ENCODE results near the gene PLCB1.

The PLCB1 gene

DNA sequence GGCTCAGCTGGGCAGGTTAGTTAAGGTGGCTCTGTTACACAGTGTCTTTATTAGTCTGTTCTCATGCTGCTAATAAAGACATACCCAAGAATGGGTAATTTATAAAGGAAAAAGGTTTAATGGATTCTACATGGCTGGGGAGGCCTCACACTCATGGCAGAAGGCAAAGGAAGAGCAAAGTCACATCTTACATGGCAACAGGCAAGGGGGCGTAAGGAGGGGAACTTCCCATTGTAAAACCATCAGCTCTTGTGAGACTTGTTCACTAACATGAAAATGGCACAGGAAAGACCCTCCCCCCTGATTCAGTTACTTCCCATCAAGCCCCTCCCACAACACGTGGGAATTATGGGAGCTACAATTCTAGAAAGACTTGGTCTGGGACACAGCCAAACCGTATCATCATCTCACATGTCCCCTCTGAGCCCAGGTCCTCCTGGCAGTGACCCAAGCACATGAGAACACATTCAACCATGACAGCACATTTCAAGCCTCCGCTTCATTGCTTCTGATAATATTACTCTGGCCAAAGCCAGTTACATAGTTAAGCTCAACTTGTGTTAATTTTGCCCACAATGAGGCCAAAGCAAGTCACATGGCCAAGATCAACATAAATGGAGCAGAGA is 383.9 kb downstream of the PLCB1 start:
- DNase-seq = no peak

DNA sequence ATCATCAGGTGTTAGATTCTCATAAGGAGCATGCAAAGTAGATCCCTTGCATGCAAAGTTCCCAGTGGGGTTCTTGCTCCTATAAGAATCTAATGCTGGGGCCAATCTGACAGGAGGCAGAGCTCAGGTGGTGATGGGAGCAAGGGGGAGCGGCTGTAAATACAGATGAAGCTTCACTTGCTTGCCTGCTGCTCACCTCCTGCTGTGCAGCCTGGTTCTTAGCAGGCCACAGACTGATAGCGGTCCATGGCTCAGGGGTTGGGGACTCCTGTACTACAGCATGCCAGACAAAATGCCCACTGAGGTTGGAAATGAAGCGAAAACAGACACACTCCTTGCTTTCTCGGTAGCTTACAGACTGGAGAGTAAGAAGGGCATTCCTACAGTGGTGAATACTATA is 386.8 kb downstream of the PLCB1 start:
- DNase-seq = no peak

DNA sequence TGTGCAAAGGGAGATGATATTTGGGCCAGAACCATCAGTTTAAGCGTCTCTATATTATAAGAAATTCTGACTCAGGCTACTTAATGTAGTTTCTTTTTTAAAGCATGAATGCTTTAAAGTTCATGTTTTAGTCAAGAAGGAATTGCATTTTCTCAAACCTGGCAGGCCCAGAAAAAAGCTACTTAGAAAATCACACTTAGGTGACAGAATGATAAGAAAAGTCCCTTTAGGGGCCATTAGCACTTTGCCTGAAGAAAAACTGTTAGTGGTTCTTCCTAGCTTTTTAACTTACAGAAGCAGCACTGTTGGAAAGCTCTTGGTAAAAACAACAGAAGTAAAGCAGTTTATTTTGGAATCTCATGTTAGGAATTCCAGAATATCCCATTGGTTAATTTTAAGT is 387.8 kb downstream of the PLCB1 start:
- no peak for DNase-seq

DNA sequence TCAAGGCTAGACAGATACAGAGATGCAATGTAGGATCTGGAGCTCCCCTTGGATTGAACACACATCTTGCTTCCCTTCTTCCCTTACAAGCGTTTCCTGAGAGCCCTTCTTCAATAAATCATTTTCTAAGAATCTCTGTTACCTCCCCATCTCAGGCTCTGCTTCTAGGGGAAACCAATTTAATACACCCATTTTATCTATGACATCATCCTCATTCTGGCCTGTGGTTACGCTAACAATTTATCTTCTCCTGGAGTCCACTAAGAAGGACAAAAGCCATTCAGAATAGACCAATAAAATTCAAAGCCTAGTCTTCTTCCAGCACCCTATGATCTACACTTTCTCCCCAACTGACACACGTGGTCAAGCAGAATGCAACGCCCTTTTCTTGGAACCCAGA is 390.1 kb downstream of the PLCB1 start:
- no peak for DNase-seq

DNA sequence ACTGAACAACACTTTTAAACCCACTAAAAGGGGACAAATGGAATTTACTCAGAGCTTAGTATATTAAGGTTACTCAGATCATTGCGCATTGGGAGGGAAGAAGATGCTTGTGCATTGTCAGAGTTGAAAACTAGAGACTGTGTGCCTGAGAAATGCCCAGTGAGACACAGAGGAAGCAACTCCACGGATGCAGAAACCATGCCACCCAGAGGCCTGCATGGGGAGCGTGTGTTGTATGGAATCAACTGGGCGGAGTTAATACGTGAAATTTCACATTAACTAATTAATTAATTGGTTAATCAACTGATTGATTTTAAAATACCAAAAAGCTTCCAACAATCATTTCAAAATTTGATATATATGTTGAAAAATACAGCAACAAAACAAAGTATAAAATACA is 391.6 kb downstream of the PLCB1 start:
- no peak for DNase-seq

DNA sequence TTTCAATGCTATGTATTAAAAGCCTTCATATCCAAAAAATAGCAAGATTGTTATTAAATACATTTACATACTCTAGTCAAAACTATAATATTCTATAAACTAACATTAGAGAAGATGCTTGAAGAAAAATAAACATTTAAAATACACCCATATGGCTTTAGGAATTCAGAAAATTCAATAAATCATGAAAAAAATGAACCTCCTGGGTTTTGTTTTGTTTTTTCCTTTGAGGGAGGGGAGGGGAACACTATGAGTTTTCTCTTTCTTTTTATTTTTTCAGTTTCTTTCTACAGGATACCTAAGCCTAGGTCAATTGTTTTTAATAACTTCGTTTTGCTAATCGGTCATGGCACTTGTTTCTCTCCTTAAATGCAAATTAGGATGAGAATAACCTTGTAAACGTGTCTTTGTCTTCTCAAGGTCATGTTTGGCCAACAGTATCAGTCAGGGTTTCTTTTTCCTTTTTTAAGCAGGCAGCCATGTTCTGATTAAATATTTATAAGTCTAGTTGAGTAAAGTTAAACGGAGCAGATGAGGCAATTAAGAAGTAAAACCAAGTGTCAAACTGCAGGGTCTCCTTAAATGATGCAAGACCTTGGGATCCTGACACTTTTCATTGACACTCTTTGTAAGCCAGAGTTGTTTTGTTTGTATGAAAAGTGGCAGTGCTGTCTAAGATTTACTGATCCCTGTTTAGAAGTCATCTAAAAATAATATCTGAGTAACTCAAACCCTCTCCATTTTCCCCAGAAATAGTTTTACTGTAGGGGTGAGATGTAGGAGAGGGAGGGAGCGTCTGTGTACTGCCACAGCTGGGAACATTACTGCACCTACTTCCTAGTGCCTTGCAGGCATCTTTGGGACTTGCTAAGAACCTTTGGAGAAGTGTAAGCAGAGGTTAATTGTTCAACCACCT is 392.3 kb downstream of the PLCB1 start:
- no peak for DNase-seq

DNA sequence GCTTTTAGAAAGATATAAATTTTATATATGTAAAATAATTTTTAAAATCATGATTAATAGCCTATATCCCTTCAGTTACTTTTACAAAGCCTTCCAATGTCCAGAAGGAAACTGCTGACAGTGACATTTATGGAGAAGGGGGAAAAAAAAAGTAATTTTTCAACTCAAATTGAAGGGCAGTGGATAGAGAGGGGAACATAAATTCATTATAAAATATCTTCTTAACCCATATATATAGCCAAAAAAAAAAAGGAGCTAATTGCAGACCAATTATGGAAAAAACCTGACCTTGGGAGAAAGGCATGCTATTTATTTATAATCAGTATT is 392.9 kb downstream of the PLCB1 start:
- no peak for DNase-seq

DNA sequence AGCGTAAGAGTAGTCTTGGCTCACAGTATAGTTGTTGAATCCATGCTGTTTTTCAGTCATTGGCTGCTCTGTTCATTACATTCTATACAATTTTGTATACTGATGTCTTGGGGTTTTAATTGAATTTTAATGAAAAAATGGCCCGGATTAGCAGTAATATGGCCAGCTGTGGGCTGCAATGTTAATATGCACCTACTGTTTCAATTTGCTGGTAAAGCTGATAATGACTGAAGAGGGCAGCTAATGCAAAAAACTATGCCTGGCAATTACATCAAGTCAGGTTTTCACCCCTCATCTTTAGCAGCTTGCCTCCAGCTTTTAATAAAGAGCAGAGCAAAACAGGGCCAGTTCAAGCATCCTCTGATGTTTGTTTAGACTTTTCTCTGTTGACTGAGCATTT is 394.5 kb downstream of the PLCB1 start:
- DNase-seq = no peak

DNA sequence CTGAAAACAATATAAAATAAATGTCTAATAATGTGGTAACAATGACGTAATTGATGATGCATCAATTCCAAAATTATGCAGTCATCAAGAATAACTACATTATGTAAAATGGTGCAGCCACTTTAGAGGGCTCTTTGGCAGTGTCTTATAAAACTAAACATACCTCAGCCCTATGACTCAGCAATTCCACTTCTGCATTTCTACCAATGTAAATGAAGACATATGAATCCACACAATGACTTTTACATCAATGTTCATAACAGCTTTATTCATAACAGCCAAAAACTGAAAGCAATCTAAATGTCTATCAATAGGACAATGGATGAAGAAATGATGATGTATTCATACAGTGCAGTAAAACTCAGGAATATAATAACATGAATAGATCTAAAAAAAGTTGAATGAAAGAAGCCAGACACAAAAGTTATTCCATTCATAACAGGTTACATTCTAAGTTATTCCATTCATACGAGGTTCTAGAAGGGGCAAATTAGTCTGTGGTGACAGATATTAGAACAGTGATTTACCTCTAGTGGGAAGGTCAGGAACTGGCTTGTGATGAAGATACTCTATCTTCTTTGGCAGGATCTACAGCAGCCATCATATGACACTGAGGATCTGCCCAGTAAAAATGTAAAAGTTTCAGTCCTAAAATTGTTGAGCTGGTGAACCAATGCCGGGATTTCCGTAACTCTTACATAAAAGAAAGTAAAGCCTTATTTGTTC is 396.1 kb downstream of the PLCB1 start:
- no peak for DNase-seq

DNA sequence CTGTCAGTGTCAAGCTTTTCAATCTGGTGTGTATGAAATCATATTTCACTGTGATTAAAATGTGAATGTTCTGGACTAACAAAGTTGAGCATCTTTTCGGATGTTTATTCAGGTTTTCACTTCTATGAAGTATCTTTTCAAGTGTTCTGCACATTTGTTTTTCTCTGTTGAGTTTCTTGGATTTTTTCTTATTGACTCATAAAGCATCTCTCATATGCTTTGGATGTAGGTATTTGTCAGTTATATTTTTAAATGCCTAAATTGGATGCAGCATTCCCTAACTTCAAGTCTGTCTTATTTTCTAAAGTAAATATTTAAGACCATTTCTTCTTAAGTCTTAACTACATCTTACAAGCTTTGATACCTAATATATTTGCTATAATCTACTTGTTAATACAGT is 398.0 kb downstream of the PLCB1 start:
- no peak for DNase-seq

DNA sequence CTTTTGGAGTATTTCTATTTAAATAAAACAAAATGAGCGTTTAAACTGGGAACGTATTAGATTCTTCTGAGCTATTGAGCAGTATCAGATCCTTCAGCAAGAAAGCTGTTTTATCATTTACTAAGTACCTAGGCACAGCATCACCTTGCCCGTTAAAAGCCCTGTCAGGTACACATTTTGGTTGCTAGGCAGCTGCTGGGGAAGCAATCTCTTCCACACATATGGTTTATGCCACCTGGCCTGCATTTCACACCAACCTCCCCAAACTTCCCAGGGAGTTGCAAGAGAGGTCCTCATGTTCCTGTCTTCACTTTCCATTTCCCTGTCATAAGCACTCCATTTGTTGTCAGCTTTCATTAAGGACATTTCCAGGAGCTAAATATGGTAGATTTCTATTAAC is 400.1 kb downstream of the PLCB1 start:
- DNase-seq = no peak

DNA sequence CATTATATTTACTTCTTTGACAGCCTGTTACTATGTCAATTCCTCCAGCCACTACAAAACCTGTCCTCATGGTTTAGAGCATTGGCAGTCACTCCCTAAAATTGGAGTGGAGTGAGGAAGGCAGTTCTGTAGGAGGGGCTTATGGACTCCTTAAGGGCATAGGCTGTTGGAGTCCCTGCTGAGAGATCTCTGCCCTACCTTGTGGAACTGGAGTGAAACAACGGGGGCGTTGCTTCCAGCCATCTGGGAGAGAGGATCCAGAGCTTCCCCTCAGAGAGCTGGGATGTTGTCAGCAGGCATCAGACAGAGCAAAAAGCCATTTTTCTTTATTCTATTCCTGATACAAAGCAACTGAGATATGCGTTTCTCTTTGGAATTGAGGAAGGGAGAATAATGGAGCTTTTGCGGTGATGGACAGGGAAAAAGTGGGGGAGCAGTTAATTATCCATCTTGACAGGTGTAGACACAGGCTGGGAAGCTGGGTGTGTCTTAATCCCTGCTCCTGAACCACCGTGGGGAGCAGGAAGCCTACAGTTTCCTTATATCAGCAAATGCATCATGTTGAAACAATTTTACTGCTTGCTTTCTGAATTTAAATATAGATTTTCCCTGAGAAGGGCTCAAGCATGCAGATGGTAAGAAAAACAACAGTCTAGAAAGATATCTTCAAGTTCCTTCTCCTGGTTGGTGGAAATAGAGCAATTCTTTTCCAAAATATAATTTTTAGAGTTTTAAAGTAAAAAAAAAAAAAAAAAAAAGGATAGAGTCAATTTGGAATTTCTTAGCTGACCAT is 402.5 kb downstream of the PLCB1 start:
- no peak for DNase-seq

DNA sequence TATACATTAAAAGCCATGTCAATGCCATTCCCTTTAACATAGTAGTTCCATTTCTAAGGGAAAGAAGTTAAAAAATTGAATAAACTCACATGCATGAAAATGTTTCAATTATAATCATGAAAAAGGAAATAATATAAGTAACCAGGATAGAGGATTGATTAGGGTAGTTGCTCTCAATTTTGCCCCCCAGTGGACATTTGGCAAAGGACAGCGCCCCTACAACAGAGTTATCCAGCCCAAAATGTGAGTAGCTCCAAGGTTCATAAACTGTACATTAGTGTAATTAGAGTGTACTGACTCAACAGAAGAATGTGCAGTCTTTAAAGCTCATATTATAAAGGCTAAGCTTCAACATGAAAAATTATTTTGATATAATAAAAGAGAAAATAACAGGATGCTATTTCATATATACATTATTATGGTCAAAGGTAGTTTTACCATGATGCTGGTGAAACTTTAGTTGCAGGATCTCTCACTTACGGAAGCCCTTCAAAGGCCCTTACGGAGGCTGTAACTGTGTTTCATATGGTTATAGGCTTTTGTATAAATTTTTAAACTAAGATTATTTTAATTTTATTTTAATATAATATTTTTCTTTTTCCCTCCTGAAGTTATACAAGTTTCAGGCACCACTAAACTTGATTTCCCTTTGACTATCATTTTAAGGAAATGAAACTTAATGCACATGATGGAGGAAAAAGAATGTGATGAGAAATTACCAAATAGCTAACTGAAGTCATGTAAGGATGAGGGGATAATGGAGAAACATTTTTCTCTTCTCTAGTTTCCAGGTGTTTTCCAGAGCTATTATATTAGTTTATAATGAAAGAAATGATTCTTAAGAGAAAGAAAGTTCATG is 403.6 kb downstream of the PLCB1 start:
- DNase-seq = no peak

DNA sequence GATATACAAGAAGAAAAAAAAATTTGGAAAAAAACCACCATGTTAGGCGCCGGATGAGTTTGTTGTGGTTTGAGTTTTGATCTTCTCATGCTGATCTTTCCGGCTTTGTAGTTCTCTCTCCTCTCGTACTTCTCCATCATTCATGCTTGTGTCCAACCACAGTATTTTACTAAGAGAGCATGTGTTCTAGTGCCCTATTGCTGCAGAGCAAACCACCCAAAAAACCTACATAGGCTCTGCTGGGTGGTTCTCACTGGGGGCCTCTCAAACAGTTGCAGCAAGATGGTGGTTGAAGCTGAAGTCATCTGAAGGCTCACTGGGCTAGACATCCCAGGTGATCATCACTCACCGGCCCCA is 404.2 kb downstream of the PLCB1 start:
- no peak for DNase-seq

DNA sequence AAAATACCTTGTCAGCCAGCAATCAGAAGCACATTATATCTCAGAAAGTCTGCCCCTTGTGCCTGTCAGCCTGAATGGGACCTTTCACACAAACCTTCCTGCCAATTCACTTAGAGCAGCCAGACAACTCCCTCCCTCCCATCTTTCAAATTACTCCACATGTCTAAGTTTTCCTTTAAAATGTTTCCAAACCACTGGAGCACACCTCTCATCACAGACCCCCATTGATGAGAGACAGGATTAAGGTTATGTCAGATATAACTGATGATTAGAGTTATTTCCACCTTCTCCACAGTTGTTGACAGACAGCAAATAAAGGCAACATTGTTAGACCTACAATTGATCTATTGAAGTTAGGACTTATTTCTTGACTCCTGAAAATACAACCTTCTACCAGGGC is 408.4 kb downstream of the PLCB1 start:
- DNase-seq = no peak

DNA sequence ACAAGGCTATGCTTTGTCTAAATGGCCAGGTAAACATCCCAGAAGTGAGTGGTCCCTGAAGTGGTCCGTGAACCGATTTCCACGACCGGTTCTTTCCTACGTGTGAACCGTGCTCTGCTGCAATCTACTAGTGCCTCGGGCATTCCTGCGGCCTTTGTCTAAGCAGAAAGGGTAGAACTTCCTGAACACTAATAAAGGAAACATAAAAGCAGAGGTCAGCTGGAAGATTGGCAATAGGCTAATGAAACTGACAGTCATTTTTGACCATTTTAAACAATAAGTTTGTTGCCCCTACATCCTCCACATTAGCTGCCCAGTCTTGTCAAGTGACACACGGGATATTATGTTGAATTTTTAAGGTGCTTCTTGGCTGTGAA is 410.0 kb downstream of the PLCB1 start:
- DNase-seq = no peak

DNA sequence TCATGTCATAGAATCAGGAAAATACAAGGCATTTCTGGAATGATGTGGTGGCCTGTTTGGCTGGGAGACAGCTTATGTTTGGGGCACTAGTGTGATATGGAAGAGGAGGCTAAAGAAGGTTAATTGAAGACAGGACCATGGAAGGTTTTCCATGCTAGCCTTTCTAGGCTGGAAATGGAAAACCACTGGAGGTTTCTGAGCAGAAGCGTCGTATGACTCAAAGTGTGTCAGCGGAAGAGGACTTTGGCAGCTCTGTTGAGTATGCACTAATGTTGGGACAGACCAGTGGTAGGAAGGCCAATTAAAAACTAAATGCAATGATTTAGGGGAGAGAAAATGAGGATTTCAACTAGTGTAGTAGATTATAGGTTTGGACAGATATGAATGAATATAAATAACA is 413.1 kb downstream of the PLCB1 start:
- no peak for DNase-seq

DNA sequence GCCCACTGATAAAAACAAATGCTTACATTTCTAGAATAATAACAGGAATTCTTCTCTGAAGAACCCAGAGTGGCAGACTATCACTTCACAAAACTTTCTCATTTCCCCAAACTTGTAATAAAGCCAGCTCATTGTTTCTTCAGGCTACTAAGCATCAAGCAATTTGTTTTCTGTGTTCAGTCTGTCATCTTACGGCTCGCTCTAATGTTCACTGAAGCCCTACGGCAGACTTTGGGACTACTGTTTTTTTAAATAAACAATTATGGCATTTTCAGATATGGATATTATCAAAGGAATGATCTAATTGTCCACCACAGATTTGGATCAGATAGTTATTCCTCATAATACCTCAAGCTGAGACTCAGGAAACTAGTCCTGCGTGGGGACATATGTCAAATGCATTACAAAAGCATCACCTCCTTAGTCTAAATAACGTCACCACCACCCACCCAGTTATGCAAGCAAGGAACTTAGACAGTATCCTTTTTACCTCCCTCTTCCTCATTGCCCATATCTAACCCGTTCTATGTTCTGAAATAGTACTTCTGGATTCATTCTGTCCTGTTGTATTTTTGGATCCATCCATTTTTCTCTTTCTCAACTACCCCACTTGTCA is 415.1 kb downstream of the PLCB1 start:
- DNase-seq = no peak

DNA sequence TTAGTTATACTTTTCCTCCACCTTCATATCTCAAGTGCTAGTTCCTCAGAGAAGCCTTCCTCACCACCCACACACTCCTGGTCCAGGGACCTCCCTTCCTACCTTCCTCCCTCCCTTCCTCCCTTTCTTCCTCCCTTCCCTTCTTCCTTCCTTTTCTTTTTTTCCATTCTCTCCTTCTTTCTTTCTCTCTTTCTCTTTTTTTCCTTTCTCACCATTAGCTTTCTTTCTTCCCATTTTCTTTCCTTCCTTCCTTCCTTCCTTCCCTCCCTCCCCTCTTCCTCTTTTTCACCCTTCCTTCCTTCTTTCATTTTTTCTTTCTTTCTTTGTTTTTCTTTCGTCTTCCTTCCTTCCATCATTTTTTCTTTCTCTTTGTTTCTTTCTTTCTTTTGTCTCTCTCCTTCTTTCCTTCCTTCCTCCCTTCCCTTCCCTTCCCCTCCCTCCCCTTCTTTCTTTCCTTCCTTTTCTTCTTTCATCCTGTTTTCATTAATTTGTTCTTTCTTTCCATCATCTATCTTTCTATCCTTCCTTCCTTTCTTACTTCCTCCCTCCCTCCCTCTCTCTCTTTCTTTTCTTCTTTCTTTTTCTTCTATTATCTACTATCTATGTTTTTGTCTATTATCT is 416.0 kb downstream of the PLCB1 start:
- no peak for DNase-seq

DNA sequence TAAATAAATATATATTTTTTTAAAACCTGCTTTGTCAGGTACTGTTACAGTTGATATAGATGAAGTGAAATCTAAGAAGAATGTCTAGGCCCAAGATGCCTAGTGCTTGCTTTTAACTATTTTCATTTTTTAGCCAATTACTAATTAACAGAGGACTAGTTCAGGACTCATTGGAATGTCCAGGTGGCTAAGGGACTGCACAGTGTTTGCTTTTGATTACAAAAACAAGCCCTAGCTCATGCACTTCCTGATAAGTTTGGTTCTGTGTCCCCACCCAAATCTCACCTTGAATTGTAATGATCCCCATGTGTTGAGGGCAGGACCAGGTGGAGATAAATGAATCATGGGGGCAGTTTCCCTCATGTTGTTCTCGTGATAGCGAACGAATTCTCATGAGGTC is 417.1 kb downstream of the PLCB1 start:
- DNase-seq = no peak

DNA sequence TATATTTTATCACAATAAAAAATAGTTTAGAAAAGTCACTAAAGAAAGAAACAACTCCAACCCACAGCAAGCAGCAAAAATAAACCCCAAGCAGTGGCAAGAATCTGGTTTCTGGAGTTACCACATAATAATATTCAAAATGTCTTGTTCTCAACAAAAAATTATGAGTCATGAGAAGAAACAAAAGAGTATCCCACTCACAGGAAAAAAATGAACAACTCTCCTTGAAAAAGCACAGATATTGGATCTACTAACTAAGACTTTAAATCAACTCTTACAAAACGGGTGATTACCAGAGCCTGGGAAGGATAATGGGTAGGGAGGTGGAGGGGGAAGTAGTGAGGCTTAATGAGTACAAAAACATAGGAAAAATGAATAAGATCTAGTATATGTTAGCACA is 425.6 kb downstream of the PLCB1 start:
- DNase-seq = no peak

DNA sequence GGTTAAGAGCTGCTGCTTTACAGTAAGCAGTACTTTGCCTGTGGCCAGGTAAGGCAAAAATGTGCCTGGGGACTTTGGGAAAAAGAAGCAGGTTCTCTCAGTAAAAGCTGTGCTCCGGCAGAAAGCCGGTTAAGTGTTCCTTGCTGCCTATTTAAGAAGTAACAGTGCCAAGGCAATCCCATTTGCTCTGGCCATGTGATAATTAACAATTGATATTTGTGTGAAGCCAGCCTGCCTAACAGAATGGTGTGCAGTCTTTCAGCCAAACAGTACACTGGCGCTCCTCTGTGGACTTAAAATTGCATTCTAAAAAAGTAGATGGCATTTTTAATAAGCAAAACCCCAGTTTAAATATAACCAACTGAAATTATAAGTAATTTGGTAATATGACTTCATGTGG is 430.3 kb downstream of the PLCB1 start:
- DNase-seq = no peak

Measured in activated naive CD4-positive, alpha-beta T cell (primary cell).